Activated CD4-positive, CD25-positive, alpha-beta regulatory T cell treated with anti-CD3 and anti-CD28 coated beads, Interleukin-2, amount 50 U/mL, for 72 hours (primary cell): ENCODE data around the gene FEM1C.

Experiments used
- DNase-seq: peaks from one replicate; pipeline ENCODE4 v3.0.0; 2021

FEM1C gene

DNA sequence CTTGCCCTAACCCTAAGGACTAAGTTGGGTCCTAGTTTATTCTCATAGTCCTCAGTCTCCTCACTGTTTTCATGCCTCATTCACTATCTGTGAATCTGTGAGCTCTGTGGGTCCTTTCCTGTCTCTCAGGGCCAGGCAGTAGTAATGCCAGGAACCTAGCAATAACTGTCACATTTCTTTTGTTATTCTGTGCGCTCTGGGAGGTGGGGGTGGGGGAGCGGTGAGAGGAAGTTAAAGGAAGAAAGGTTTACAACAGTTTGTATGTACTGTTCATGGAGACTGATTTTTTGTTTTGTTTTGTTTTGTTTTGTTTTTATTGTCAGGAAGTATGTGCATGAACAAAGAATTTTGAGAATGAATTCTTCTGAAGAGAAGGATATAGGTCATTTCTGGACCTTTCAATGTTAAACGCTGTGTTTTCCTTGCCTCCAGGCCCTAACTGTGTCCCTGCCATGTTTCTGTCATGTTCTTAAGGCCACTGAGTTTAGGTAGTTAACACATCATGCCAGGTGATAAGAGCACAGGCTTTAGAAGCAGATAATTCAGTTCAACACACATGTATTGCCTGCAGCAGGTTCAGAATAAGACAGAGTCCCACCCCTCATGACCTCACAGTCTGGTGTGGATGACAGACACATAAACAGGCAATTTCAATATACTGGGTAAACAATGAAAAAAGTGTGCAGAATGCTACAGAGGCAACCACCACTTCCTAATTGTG, 13.3 kb upstream of the FEM1C start:
- no peak for DNase-seq

DNA sequence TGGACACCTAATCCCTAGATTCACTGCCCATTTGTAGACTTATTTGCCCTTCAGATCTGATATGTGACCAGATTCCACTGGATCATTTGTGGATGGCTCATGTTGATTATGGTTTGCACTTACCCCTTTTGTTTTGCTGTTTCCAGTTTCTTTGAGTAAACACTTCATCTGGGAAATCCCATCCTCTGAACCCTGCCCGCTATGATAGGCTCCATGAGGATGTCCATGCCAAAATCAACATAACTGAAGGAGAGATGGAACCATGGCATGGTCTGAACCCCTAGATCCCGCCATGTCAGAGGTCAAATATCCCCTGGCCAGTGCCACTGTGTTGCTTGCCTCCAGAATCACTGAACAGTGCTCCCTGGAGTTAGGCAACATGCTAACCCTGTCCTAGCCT, 11.7 kb upstream of the FEM1C start:
- DNase-seq: no peak

DNA sequence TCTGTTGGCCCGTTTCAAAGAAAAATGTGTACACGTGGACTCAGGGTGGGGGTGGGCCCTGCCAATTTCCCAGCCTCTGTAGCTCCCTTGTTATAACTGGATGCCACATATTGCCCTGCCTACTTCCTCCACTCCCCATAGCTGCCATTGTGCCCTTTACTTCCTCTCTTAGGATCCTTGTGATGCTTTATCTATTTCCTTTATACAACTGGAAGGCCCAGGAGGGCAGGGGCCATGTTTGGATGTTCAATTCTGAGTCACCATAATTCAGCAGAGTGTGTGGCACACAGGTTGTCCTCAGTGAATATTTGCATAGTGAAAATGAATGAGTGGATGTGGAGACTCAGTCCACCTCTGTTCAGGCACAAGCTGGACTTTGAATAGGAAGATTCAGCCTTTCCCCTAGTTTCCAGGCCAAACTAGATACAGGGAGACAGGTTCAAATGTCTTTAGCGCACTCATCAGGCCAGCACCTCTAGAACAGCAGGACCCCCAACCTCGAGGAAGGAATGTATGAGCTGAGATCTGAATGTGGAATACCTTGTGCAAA, 10.6 kb upstream of the FEM1C start:
- no peak for DNase-seq

DNA sequence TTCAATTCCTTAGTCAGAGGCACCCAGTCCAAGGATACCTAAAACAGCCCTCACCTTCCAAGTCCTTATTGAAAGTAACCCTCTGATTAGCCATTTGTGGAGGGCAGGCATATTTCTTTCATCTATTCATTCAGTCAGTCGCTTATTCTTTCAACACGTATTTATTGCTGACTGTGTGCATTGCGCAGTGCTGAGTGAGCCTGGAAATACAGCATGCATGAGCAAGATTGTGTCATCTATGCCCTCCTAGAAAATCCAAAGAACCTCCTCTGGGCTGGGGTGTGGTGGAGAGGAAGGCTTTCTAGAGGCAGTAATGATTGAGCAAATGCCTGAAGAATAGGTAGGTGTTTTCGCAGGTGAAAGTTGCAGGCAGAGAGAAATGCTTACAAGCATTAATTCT, 8.5 kb upstream of the FEM1C start:
- DNase-seq: no peak

DNA sequence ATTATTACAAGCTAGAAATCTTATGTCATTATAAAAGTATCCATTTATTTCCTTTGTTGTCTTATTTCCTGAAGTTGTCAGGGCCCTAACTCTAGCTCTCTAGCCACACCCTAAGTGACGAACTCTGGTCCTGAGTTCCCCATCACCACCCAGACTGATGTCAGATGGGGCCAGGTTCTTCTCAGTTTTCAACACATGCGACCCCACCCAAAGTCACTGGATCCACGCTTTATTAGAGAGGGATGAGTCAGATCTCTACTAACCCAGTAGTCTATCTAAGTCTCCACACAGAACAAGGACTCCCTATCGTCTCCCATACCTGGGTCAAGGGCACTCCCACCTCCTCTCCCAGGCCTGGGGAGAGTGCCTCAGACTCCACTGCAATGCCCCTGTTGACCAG, 6.8 kb upstream of the FEM1C start:
- no peak for DNase-seq

DNA sequence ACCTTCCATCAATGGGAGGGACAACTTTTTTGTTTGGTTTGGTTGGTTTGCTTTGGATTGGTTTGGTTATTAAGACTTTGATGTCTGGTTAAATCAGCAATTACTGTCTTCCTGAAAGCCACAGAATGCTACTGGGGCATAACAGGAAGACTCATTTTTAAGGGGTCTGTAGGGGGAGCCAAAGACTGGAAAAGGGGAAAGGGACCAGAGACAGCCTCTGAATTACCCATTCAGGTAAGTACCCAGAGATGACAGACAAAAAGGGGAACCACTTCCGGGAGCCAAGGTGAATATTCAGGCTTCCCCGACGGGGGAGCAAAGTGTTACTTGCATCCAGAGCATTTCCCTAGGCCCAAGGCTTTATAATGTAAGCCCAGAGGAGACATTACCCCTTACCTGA, 4.6 kb upstream of the FEM1C start:
- no peak for DNase-seq

DNA sequence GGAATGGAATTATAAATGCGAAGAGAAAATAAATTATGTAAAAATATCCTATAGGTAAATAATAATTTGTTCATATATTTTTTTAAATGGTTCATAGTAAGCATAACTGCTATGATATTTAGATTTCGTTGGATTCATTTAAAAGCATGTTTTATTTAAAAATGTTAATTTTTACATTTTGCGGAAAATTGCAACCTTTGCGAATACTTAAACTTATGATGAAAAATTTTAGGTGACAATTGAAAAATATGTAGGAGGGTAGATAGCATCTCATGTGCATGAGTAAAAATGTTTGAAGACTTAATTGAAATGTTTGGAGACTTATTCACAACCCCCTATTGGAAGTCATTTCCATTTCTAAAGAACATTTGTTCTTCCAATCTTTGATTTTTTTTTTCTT, 4.1 kb upstream of the FEM1C start:
- DNase-seq: no peak

DNA sequence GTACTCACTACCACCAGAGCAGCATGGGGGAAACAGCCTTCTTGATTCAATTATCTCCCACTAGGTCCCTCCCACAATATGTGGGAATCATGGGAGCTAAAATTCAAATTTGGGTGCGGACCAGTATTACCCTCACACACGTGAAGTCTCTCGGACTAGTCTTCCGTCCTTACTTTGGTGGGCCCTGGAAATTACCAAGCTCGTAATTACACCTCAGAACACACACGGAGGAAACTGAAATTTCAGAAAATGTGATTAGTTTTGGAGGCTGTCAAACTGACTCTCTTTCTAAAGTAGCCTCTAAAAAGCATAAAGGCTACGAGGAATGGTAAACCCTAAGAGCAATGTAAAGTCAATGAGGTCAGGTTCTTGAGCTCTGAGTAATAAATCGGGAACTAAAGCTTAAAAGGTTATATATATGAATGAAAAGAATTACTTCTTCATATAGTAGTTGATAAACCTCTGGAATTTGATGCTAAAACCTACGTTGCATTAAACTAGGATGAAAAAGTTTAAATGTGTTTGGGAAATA, 842 bp upstream of the FEM1C start:
- DNase-seq: no peak

DNA sequence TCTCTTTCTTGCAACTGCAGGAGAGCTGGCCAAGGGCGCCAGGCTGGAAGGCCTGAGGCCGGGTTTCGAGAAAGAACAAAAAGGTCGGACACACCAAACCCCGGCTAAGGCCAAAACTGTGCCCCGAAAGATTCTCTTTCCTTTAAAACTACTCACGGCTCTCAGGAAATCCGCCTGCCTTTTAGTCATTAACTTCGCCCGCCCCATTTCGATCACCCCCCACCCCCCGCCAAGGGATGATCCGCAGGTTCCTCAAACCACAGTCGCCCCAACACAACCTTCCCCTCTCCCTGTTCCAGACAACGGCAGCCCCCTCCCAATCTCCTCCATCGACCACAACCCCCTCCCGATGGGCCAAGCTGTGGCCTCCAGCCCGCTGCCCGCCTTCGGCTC, 536 bp downstream of the FEM1C start:
- no peak for DNase-seq

DNA sequence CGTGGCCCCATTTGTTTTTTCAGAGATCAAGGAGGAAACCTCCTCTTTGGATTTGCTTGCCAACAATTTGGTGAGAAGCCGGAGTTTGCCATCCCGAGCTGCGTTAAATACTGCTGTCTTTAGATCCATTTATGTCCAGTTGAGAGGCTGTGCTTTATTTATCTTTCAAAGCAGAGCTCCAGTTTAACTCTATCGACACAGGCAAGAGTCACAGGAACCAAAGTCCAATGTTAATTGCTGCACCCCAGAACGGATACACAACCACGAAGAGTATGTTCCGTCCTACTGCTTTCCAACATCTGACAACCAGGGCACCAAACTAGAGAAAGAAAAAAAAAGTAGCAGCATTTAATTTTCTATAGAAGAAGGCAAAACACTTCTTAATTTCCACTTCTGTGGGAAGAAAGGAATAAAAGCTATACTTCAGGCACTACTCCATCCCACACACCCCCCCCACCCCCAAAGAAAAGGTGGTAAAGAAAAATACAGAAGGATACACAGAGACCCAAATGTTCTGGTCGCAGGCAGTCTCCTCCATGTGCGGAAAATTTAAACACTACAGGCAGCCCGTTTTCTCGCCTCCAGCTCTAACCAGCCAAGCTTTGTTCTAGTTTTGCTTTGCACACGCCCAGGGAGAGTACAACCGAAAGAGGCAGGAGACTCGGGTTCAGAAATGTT, 1.1 kb downstream of the FEM1C start:
- no peak for DNase-seq

DNA sequence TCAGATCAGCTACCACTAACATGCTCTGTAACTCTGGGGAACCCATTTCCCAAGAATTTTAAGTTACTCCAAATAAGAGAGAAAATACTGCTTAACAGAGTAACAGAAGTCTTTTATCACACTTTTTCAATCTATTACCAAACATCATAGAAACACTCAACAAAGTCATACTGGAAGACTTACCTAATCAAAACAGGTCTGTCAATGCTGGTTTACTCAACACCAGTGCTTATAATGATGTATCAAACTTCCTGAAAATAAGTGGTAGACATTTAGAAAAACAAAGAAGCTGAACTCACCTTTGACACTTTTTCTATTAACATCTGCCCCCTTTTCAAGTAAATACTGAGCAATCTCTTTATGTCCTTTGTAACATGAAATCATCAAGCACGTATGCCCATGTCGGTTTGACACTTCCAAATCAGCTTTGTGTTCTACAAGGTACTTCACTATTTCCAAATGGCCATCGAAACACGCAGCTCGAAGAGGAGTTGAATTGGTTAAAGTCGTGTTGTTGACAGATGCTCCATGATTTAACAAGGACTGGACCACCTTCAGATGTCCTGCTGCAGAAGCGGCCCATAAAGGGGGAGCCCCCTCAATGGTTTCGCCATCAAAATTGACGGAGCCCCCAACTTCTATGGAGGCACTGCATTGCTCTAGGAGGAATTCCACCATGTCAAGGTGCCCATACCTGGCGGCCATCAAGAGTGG, 1.8 kb downstream of the FEM1C start:
- DNase-seq: no peak

DNA sequence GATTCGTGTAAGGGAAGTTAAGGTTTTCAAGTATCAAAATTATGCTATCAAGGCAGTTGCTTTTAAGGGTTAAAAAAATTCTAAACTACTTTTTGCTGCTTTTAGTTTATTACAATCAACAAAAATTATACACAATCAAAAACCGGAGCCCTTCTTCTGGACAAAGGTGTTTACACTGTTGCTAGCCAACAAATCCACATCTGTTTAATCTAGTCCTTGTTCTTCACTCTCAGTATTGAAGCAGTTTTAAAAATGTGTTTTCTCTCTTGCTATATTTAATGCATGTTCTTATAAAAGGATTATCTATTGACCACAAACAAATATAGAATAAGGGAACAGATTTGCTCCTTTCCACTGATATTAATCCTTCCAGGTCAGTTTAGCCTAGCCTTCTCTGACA, 2.5 kb downstream of the FEM1C start:
- no peak for DNase-seq

DNA sequence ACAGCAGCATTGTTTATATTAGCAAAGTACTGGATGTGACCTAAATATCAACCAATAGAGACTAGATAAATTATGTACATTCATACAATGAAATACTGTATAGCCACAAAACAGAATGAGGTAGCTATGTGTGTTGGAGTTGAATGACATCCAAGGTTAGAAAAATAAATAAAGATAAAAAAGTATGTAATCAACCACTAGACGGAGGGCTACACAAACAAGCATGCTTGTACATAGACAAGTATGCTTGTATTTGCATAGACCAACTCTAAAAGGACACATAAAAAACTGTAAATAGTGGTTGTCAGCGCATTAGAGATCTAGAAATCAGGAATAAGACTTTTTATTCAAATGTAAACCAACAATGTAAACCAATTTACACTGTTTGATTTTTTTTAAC, 3.0 kb downstream of the FEM1C start:
- no peak for DNase-seq

DNA sequence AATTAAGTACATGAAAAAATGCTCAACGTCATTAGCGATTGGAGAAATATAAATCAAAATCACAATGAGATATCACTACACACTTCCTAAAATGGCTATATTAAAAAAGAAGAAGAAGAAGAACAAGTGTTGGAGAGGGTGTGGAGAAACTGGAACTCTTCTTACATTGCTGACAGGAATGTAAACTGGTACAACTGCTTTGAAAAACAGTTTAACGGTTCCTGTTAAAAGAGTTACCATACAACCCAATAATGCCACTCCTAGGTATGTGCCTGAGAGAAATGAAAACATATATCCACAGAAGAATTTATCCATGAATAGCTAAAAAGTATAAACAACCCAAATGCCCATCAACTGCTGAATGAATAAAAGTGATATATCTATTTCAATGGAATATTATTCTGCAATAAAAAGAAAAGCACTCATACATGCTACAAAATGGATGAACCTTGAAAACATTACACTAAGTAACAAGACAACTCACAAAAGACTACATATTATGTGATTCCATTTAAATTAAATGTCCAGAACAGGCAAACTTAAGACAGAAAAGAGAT, 9.0 kb downstream of the FEM1C start:
- no peak for DNase-seq

DNA sequence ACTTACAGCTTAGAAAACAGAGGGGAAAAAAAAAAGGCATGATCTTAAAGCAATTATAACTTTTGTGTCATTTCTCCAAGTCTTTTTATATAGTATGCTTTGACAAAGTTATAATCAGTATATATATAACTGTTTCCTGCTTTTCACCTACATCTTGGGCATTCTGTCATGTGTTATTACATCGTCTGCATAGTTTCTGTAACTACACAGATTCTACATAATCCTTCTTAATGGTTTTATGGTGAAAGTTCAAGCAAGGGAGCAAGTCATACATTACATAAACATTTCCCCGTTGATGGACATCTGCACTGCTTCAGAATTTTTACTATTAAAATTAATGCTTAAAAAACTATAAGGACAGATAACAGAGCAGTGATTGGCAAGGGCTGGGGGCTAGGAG, 12.1 kb downstream of the FEM1C start:
- no peak for DNase-seq

DNA sequence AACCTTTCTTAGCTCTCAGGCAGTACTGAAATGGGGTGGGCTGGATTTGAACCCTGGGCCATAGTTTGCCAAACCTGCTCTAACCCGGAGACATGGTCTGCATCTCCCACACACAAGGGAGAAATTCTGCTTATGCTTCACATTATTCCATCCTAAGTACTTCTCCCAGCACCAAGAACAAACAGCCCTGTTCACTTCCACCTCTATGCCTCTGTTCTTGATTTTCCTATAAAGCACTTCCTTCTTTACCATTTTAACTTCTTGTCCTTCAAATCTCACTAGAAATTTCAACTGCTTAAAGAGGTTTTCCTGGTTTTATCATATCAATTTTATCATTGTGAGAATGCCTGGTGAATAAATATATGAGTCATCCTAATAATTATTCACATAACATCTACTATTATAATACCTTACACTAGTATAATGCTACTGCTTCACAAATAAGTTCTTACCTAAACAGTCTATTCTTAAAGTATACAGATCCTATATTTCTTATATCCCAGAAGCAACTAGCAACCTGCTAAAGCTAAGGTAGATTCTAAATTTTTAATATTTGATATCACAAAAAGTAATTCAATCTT, 12.7 kb downstream of the FEM1C start:
- DNase-seq: no peak

DNA sequence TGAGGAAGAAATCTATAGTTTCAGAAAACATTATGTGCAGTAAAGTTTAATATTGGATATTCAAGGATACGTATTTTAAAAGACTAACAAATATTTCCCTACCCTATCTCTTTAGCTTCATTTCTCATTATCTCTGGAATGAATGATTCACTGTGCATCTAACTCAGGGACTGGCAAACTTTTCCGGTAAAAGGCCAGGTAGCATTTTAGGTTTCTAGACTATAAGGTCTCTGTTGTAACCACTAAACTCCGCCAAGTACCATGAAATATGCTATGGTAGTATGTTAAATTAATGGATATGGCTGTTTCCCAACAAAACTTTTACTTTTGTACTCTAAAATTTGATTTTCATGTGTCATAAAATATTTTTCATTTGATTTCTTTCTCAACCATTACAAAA, 13.2 kb downstream of the FEM1C start:
- DNase-seq: no peak

DNA sequence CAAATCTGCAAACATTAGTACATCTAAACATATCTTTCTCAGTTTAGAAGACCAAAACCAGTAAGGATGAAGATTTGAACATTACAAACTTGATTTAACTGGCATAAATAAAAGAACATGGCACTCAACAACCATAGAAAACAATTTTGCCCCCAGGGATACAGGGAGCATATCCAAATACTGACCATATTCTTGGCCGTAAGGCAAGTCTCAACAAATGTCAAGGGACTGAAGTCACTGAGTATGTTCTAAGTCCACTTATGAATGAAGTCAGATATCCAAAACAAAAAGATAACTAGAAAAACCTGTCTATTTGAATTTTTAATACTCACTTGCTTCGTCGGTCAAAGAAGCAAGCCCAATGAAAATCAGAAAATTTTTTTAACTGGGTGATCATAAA, 14.1 kb downstream of the FEM1C start:
- DNase-seq: no peak

DNA sequence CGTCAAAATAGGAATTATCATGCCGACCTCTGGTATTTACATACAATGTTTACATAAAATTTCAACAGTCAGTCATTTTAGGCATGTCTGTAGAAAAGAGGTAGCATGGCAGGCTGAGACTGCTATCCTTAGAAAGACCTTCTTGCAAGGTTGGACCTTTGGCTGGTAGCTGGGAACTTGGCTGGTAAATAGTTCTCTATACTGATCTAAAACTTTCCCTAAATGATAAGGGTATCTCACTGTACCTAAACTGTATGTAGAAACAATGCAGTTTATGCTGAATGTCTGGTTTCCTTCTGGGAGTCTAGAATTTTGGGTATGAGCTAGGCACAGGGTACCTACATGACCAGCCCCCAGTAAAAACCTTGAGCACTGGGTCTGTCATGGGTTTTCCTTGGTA, 18.0 kb downstream of the FEM1C start:
- no peak for DNase-seq

DNA sequence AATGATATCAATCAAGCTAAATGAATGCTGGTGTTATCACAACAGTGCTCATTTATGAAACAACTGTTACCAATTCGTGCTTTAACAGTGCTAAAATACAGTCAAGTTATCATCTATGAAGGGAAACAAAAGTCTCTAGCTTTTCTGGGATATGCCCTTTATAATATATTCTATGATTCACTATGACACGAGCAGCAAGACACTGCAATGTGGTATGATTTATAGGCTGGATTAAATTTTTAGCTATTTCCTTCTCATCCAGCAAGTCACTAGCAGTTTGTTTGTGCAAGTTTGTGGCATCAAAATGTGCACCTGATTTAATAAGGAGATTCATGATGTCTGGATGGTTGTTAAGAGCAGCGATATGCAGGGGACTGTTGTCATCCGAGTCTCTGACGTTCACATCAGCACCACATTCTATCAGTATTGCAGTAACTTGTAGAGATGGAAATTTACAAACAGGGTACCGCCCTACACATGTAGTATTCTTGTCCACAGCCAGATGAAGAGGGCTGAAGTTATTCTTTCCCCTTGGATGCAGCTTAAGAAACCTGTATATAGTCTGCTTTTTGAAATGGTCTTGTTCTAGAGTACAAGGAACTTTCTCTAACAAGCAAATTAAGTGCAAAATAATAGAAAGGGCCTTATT, 20.3 kb downstream of the FEM1C start:
- no peak for DNase-seq

DNA sequence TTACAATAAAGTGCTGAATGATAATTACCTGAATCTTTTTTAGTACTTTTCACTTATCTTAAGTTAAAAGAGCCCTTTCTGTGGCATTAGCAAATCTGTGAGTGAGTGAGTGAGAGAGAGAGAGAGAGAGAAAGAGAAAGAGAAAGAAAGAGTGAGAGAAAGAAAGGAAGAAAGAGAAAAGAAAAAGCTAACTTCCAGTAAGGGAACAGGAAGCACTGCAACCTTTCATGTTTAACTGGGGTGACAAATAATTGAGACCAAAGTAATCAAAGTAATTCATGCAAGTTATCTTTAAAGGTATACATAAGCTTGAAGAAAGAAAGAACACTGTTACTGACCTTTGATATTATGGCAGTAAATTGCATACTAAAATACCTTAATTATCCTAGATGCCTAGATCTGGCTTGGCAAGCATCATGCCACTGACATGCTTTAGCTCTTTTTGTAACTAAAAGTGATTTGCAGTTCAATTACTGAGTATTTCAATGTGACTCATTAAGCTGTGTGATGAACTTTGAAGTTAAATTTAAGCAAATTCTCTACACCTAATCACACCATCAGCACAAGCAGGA, 21.7 kb downstream of the FEM1C start:
- DNase-seq: no peak

DNA sequence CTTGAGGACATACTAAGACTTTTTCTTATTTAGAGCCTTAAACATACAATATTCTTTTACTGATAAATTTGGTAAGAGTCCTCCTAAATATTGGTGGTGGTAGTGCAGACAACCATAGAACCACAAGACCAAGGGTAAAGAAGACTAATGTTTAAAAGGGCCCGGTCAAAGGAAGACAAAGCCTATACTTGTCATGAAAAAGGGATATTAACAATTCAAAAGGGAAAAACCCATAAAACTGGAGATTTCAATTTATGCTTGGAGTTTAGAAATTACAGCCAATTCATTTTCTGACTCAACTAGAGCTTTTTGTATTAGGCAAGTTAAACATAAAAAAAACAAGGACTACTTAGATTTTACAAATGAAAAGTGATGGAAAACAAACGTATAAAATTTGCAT, 24.4 kb downstream of the FEM1C start:
- DNase-seq: no peak
